Activated CD4-positive, CD25-positive, alpha-beta regulatory T cell treated with anti-CD3 and anti-CD28 coated beads, Interleukin-2, amount 50 U/mL, for 24 hours (primary cell): ENCODE measurements around the gene RHCG.
"Not testable (repeated sequence)": the region's sequence is repeated elsewhere in the genome, so short reads cannot be mapped to it uniquely, and the experiment has no call there.

Source experiments
- ATAC-seq, 2 donors: fragments of 150-1000 bp; cut with Tn5 transposase; one replicate each; pipeline ENCODE4 v1.10.0; 2021; ENCODE audit warnings: mild to moderate bottlenecking in 1 of 2, moderate library complexity in 1 of 2

The RHCG gene

GRCh38 chr15:89475661-89476060, 20.7 kb downstream of the RHCG start:
- ATAC-seq, result no peak

- peak in 1 of 2 donors; percentile 30 for ATAC-seq
Observed at GRCh38 chr15:89472785-89473256, 23.6 kb downstream of the RHCG start.

GRCh38 chr15:89469426-89470096, 26.8 kb downstream of the RHCG start:
- ATAC-seq, result no peak

GRCh38 chr15:89468813-89469212, 27.6 kb downstream of the RHCG start:
- ATAC-seq, result not testable (repeated sequence)

GRCh38 chr15:89463113-89463512, 33.3 kb downstream of the RHCG start:
- ATAC-seq, result no peak

GRCh38 chr15:89462198-89462912, 34.0 kb downstream of the RHCG start:
- no peak for ATAC-seq

GRCh38 chr15:89461386-89461785, 35.0 kb downstream of the RHCG start:
- no peak for ATAC-seq

- ATAC-seq, result no peak
Observed at GRCh38 chr15:89460048-89460447, 36.3 kb downstream of the RHCG start.

GRCh38 chr15:89459271-89460038, 36.9 kb downstream of the RHCG start:
- no peak for ATAC-seq

- no peak for ATAC-seq
Observed at GRCh38 chr15:89458440-89458839, 37.9 kb downstream of the RHCG start.

GRCh38 chr15:89457086-89457485, 39.3 kb downstream of the RHCG start:
- no peak for ATAC-seq

- no peak for ATAC-seq
Observed at GRCh38 chr15:89455535-89455934, 40.8 kb downstream of the RHCG start.

GRCh38 chr15:89452330-89452836, 44.0 kb downstream of the RHCG start:
- no peak for ATAC-seq

GRCh38 chr15:89451846-89452245, 44.5 kb downstream of the RHCG start:
- ATAC-seq, result no peak

GRCh38 chr15:89450076-89451006, 46.0 kb downstream of the RHCG start:
- no peak for ATAC-seq

GRCh38 chr15:89448825-89449224, 47.6 kb downstream of the RHCG start:
- no peak for ATAC-seq

GRCh38 chr15:89447676-89448075, 48.7 kb downstream of the RHCG start:
- no peak for ATAC-seq

- peak; percentile 47 to 52 for ATAC-seq
Observed at GRCh38 chr15:89446255-89446891, 50.0 kb downstream of the RHCG start.

- ATAC-seq, result no peak
Observed at GRCh38 chr15:89445518-89445917, 50.9 kb downstream of the RHCG start.

- ATAC-seq, result no peak
Observed at GRCh38 chr15:89444241-89445225, 51.9 kb downstream of the RHCG start.
